ENCODE measurements around the gene MAN2B2.

DNA sequence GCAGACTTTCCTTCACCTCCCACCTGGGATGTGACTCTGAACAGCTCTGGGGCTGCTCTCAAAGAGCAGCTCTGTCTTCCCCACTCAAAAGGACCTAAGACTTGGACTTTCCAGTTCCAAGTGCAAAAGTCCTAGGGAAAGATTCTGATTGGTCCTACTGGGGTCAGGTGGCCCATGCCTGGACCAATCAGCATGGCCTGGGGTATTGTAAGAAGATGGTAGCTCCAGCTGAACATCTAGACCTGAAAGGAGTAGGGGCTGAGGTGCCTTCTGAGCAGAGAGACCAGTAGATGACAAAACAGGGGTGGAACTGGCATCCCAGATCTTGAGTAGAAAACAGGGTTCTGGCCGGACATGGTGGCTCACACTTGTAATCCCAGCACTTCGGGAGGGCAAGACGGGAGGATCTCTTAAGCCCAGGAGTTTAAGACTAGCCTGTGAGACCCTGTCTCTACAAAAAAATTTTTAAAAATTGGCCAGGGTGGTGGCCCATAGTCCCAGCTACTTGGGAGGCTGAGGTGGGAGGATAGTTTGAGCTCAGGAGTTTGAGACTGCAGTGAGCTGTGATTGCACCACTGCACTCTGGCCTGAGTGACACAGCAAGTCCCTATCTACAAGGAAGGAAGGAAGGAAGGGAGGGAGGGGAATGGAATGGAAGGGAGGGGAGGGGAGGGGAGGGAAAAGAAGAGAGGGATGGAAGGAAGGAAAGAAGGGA, 38.1 kb downstream of the MAN2B2 start:
- TF ChIP-seq, protein P1, sequence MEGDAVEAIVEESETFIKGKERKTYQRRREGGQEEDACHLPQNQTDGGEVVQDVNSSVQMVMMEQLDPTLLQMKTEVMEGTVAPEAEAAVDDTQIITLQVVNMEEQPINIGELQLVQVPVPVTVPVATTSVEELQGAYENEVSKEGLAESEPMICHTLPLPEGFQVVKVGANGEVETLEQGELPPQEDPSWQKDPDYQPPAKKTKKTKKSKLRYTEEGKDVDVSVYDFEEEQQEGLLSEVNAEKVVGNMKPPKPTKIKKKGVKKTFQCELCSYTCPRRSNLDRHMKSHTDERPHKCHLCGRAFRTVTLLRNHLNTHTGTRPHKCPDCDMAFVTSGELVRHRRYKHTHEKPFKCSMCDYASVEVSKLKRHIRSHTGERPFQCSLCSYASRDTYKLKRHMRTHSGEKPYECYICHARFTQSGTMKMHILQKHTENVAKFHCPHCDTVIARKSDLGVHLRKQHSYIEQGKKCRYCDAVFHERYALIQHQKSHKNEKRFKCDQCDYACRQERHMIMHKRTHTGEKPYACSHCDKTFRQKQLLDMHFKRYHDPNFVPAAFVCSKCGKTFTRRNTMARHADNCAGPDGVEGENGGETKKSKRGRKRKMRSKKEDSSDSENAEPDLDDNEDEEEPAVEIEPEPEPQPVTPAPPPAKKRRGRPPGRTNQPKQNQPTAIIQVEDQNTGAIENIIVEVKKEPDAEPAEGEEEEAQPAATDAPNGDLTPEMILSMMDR (IDR thresholded peaks at IDR 0.05) = no peak
- TF ChIP-seq POLR2A (IDR thresholded peaks at IDR 0.05) = no peak
